ENCODE results near the gene POR.

- TF ChIP-seq CTCF (IDR thresholded peaks at IDR 0.05; ENCODE audit: poor library complexity) = no peak
- no peak for TF ChIP-seq EZH2 (IDR thresholded peaks at IDR 0.05; ENCODE audit: borderline replicate concordance)
- TF ChIP-seq EZH2phosphoT487 (IDR thresholded peaks at IDR 0.05; ENCODE audit: low read depth, severe bottlenecking, unreplicated experiment) = no peak
Observed at GRCh38 chr7:75868153-75868552, 46.8 kb upstream of the POR start.
